DOHH2 (cell line): ENCODE data around the gene SHCBP1L.
"Not testable (repeated sequence)": the region's sequence is repeated elsewhere in the genome, so short reads cannot be mapped to it uniquely, and the experiment has no call there.

ENCODE experiments used
- H3F3A ChIP-seq: fragments of 200-600 bp; sonication (generic), shearing (Covaris generic); 2 replicates; pipeline ENCODE4 v1.6.0; 2016; ENCODE audit warnings: antibody characterized with exemption, mild to moderate bottlenecking; ENCODE audit not compliant: control insufficient read depth, insufficient read depth
- H3K27ac ChIP-seq: fragments of 200-600 bp; sonication (generic); 2 replicates; pipeline ENCODE4 v1.5.1; 2014; ENCODE audit warnings: low read depth, mild to moderate bottlenecking, low read length, moderate library complexity
- H3K27me3 ChIP-seq: fragments of 200-600 bp; sonication (generic); 2 replicates; pipeline ENCODE4 v1.6.1; 2014; ENCODE audit warnings: mild to moderate bottlenecking, low read length, mixed read lengths; ENCODE audit not compliant: control insufficient read depth
- H3K36me3 ChIP-seq: fragments of 200-600 bp; sonication (generic); 2 replicates; pipeline ENCODE4 v1.6.1; 2014; ENCODE audit warnings: mild to moderate bottlenecking, low read length, moderate library complexity, mixed read lengths; ENCODE audit not compliant: control insufficient read depth
- H3K4me1 ChIP-seq: fragments of 200-600 bp; sonication (generic); 2 replicates; pipeline ENCODE4 v1.6.1; 2014; ENCODE audit warnings: mild to moderate bottlenecking, low read length, mixed read lengths; ENCODE audit not compliant: control insufficient read depth
- H3K4me2 ChIP-seq: fragments of 200-600 bp; sonication (generic); 2 replicates; pipeline ENCODE4 v1.6.0; 2014; ENCODE audit warnings: mild to moderate bottlenecking, low read length, moderate library complexity
- H3K4me3 ChIP-seq: fragments of 200-600 bp; sonication (generic); 2 replicates; pipeline ENCODE4 v1.5.1; 2014; ENCODE audit warnings: mild to moderate bottlenecking, low read length, mixed read lengths
- H3K79me2 ChIP-seq: fragments of 200-600 bp; sonication (generic); 2 replicates; pipeline ENCODE4 v1.6.1; 2014; ENCODE audit warnings: mild to moderate bottlenecking, low read length, mixed read lengths; ENCODE audit not compliant: control insufficient read depth
- H3K9me2 ChIP-seq: fragments of 200-600 bp; sonication (generic); replicated peaks from 2 replicates; pipeline ENCODE4 v1.6.1; 2014; ENCODE audit warnings: mild to moderate bottlenecking, low read length, mixed read lengths; ENCODE audit not compliant: control insufficient read depth
- H3K9me3 ChIP-seq: fragments of 200-600 bp; sonication (generic); 2 replicates; pipeline ENCODE4 v1.6.1; 2014; ENCODE audit warnings: antibody characterized with exemption, low read length, mixed read lengths; ENCODE audit not compliant: control insufficient read depth, insufficient read depth
- H4K20me1 ChIP-seq: fragments of 200-600 bp; sonication (generic); 2 replicates; pipeline ENCODE4 v1.6.0; 2014; ENCODE audit warnings: low read depth, mild to moderate bottlenecking, antibody characterized with exemption, low read length, moderate library complexity; ENCODE audit not compliant: control insufficient read depth, insufficient read depth
- CTCF ChIP-seq: fragments of 200-600 bp; sonication (generic); IDR thresholded peaks from one replicate; pipeline ENCODE4 v1.5.1; 2014; ENCODE audit warnings: antibody characterized with exemption, mild to moderate bottlenecking, low read depth, low read length; ENCODE audit not compliant: poor library complexity, severe bottlenecking
- EZH2phosphoT487 ChIP-seq: fragments of 200-600 bp; sonication (generic); IDR thresholded peaks from 2 replicates; pipeline ENCODE4 v1.6.1; 2017; ENCODE audit warnings: borderline replicate concordance, mild to moderate bottlenecking, antibody characterized with exemption, low read length, moderate library complexity, mixed read lengths

The SHCBP1L gene

GRCh38 chr1:182913401-182913800, 39.6 kb downstream of the SHCBP1L start:
- no peak overlapping the region for H3K4me2 ChIP-seq

GRCh38 chr1:182910143-182910542, 42.8 kb downstream of the SHCBP1L start:
- Histone ChIP-seq H3K9me3 (no peaks in the 10 kb centered on the region), H4K20me1 (no peaks in the 10 kb centered on the region), H3K4me2 (no peak overlapping the region), H3K9me2 (no peaks in the 10 kb centered on the region), H3K4me3 (no peak overlapping the region), H3K4me1 (no peaks in the 10 kb centered on the region), H3K79me2 (no peaks in the 10 kb centered on the region), H3K27ac (no peak overlapping the region), H3F3A (no peaks in the 10 kb centered on the region; the same call in 1 of the 2 replicates), H3K27me3 (peaks cover 7% of the 10 kb centered on the region; the same call in 1 of the 2 replicates), H3K36me3 (no peaks in the 10 kb centered on the region)
- TF ChIP-seq EZH2phosphoT487 (no peak), CTCF (no peak)

More at GRCh38 chr1:182913401-182913800, 39.6 kb downstream of the SHCBP1L start:
- H3K36me3 ChIP-seq = no peaks in the 10 kb centered on the region
- H3K79me2 ChIP-seq = no peaks in the 10 kb centered on the region
- no peaks in the 10 kb centered on the region for H3K9me2 ChIP-seq
- TF ChIP-seq CTCF = no peak
- no peak for TF ChIP-seq EZH2phosphoT487
- H3K4me3 ChIP-seq = no peak overlapping the region
- H3K27me3 ChIP-seq = peaks cover 7% of the 10 kb centered on the region; the same call in 1 of the 2 replicates
- no peaks in the 10 kb centered on the region for H4K20me1 ChIP-seq
- peaks cover 15% of the 10 kb centered on the region for H3K4me1 ChIP-seq
- H3K27ac ChIP-seq = no peak overlapping the region
- H3K9me3 ChIP-seq = no peaks in the 10 kb centered on the region
- H3F3A ChIP-seq = no peaks in the 10 kb centered on the region

GRCh38 chr1:182909578-182909977, 43.4 kb downstream of the SHCBP1L start:
- H3K27ac ChIP-seq = no peak overlapping the region
- H3K27me3 ChIP-seq = peaks cover 7% of the 10 kb centered on the region; the same call in 1 of the 2 replicates
- no peaks in the 10 kb centered on the region; the same call in 1 of the 2 replicates for H3F3A ChIP-seq
- no peaks in the 10 kb centered on the region for H3K79me2 ChIP-seq
- no peak overlapping the region for H3K4me2 ChIP-seq
- no peaks in the 10 kb centered on the region for H4K20me1 ChIP-seq
- TF ChIP-seq EZH2phosphoT487 (no peak), CTCF (no peak)
- H3K4me3 ChIP-seq = no peak overlapping the region
- H3K9me3 ChIP-seq = no peaks in the 10 kb centered on the region
- no peaks in the 10 kb centered on the region for H3K9me2 ChIP-seq
- H3K4me1 ChIP-seq = no peaks in the 10 kb centered on the region
- H3K36me3 ChIP-seq = no peaks in the 10 kb centered on the region

GRCh38 chr1:182905321-182905720, 47.6 kb downstream of the SHCBP1L start:
- Histone ChIP-seq H3K9me3 (no peaks in the 10 kb centered on the region), H3K27me3 (peaks cover 7% of the 10 kb centered on the region; the same call in 1 of the 2 replicates), H3K4me3 (no peak overlapping the region), H4K20me1 (no peaks in the 10 kb centered on the region), H3K4me1 (no peaks in the 10 kb centered on the region), H3K36me3 (no peaks in the 10 kb centered on the region), H3K9me2 (no peaks in the 10 kb centered on the region), H3F3A (no peaks in the 10 kb centered on the region; the same call in 1 of the 2 replicates), H3K79me2 (no peaks in the 10 kb centered on the region), H3K4me2 (no peak overlapping the region), H3K27ac (no peak overlapping the region)
- TF ChIP-seq EZH2phosphoT487 (no peak), CTCF (no peak)

GRCh38 chr1:182901946-182902345, 51.0 kb downstream of the SHCBP1L start:
- not testable (repeated sequence) for H3K9me3 ChIP-seq, H3F3A ChIP-seq, H3K9me2 ChIP-seq, H3K27ac ChIP-seq, H3K36me3 ChIP-seq, H3K4me3 ChIP-seq, H3K4me1 ChIP-seq, H4K20me1 ChIP-seq, H3K27me3 ChIP-seq, H3K79me2 ChIP-seq, H3K4me2 ChIP-seq
